Measurements from ENCODE around the gene SLC35B4.
A peak's percentile ranks its signal among the peaks of the same experiment; 100 is the strongest.
"Not testable (repeated sequence)": the region's sequence is repeated elsewhere in the genome, so short reads cannot be mapped to it uniquely, and the experiment has no call there.

SLC35B4 gene

GRCh38 chr7:134298902-134299683, 17.6 kb downstream of the SLC35B4 start:
- no peak for DNase-seq (ENCODE audit: low read depth)
- no peak overlapping the region for H3K4me3 ChIP-seq (ENCODE audit: low read depth, low read length)

GRCh38 chr7:134297489-134297888, 19.2 kb downstream of the SLC35B4 start:
- H3K4me3 ChIP-seq (ENCODE audit: low read depth, low read length) = no peak overlapping the region
- DNase-seq (ENCODE audit: low read depth) = no peak

GRCh38 chr7:134295982-134296381, 20.7 kb downstream of the SLC35B4 start:
- H3K4me3 ChIP-seq (ENCODE audit: low read depth, low read length); DNase-seq (ENCODE audit: low read depth): not testable (repeated sequence)

GRCh38 chr7:134293002-134293740, 23.6 kb downstream of the SLC35B4 start:
- no peak overlapping the region for H3K4me3 ChIP-seq (ENCODE audit: low read depth, low read length)
- no peak for DNase-seq (ENCODE audit: low read depth)

- DNase-seq (ENCODE audit: low read depth) = peak; percentile 11
- H3K4me3 ChIP-seq (ENCODE audit: low read depth, low read length) = no peak overlapping the region
Observed at GRCh38 chr7:134290286-134290685, 26.4 kb downstream of the SLC35B4 start.

GRCh38 chr7:134289841-134290240, 26.9 kb downstream of the SLC35B4 start:
- no peak for DNase-seq (ENCODE audit: low read depth)
- H3K4me3 ChIP-seq (ENCODE audit: low read depth, low read length) = no peak overlapping the region

- H3K4me3 ChIP-seq (ENCODE audit: low read depth, low read length) = no peak overlapping the region
- no peak for DNase-seq (ENCODE audit: low read depth)
Observed at GRCh38 chr7:134289423-134289822, 27.3 kb downstream of the SLC35B4 start.

- DNase-seq (ENCODE audit: low read depth) = no peak
- H3K4me3 ChIP-seq (ENCODE audit: low read depth, low read length) = no peak overlapping the region
Observed at GRCh38 chr7:134287916-134288659, 28.6 kb downstream of the SLC35B4 start.

- DNase-seq (ENCODE audit: low read depth) = no peak
Observed at GRCh38 chr7:134284952-134285351, 31.8 kb downstream of the SLC35B4 start.

GRCh38 chr7:134284011-134284410, 32.7 kb downstream of the SLC35B4 start:
- DNase-seq (ENCODE audit: low read depth) = no peak
- H3K4me3 ChIP-seq (ENCODE audit: low read depth, low read length) = no peak overlapping the region

More at GRCh38 chr7:134284952-134285351, 31.8 kb downstream of the SLC35B4 start:
- H3K4me3 ChIP-seq (ENCODE audit: low read depth, low read length) = no peak overlapping the region

- no peak overlapping the region for H3K4me3 ChIP-seq (ENCODE audit: low read depth, low read length)
- no peak for DNase-seq (ENCODE audit: low read depth)
Observed at GRCh38 chr7:134280508-134280907, 36.2 kb downstream of the SLC35B4 start.

GRCh38 chr7:134279898-134280297, 36.8 kb downstream of the SLC35B4 start:
- no peak overlapping the region for H3K4me3 ChIP-seq (ENCODE audit: low read depth, low read length)
- no peak for DNase-seq (ENCODE audit: low read depth)

- DNase-seq (ENCODE audit: low read depth) = no peak
- no peak overlapping the region for H3K4me3 ChIP-seq (ENCODE audit: low read depth, low read length)
Observed at GRCh38 chr7:134279336-134279735, 37.4 kb downstream of the SLC35B4 start.

- DNase-seq (ENCODE audit: low read depth) = no peak
- no peak overlapping the region for H3K4me3 ChIP-seq (ENCODE audit: low read depth, low read length)
Observed at GRCh38 chr7:134278502-134279153, 38.1 kb downstream of the SLC35B4 start.

GRCh38 chr7:134276951-134277350, 39.8 kb downstream of the SLC35B4 start:
- H3K4me3 ChIP-seq (ENCODE audit: low read depth, low read length) = no peak overlapping the region

GRCh38 chr7:134262322-134262721, 54.4 kb downstream of the SLC35B4 start:
- no peak overlapping the region for H3K4me3 ChIP-seq (ENCODE audit: low read depth, low read length)

More at GRCh38 chr7:134276951-134277350, 39.8 kb downstream of the SLC35B4 start:
- DNase-seq (ENCODE audit: low read depth) = no peak

GRCh38 chr7:134255814-134256213, 60.9 kb downstream of the SLC35B4 start:
- no peak for DNase-seq (ENCODE audit: low read depth)

More at GRCh38 chr7:134262322-134262721, 54.4 kb downstream of the SLC35B4 start:
- DNase-seq (ENCODE audit: low read depth) = no peak

GRCh38 chr7:134254311-134254710, 62.4 kb downstream of the SLC35B4 start:
- H3K4me3 ChIP-seq (ENCODE audit: low read depth, low read length) = no peak overlapping the region
- no peak for DNase-seq (ENCODE audit: low read depth)

More at GRCh38 chr7:134255814-134256213, 60.9 kb downstream of the SLC35B4 start:
- no peak overlapping the region for H3K4me3 ChIP-seq (ENCODE audit: low read depth, low read length)

GRCh38 chr7:134248196-134248595, 68.5 kb downstream of the SLC35B4 start:
- no peak overlapping the region for H3K4me3 ChIP-seq (ENCODE audit: low read depth, low read length)
- DNase-seq (ENCODE audit: low read depth) = no peak

All from skeletal muscle cell (primary cell).